Measurements from ENCODE around the gene TTLL11. TPM values are rescaled to one million over a fixed set of nuclear protein-coding genes. Genes with fewer than 3 reads are reported as not detected.
"Not testable (repeated sequence)": the region's sequence is repeated elsewhere in the genome, so short reads cannot be mapped to it uniquely, and the experiment has no call there.

Gene TTLL11
- total RNA-seq, 1 donor from 2014 or later: 0.75 TPM

DNA sequence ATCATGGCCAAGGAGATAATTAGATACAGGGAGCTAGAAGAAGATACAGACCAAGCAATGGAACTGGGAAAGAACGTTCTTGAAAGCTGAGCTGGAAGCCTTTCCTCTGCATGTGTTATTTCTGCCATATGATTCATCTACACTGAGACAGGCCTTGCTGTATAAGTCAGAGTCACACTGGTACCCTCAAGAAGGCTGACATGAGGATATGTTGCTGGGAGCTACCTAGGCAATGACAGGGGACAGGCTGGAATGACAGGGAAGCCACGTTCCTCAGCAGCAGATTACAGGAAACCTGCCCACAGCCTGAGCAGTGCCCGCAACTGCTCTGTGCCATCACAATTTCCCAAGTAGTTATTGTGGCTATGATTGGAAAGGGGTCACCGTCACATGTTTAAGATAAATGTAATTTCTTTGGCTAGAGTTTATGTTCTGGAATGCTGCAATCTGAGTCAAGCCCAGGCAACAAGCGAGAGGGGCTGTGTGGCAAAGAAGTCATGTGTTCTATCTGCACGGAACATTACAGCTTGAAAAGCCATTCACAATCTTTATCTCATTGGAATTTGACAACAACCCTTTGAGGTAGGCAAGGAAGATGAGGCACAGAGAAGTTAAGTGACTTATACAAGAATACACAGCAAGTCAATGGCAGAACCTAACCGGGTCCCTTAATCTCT, 108.2 kb downstream of the TTLL11 start:
- DNase-seq (ENCODE audit: low spot score): no peak
- H3K36me3 Mint-ChIP-seq: no peaks in the 10 kb centered on the region
- H3K79me2 ChIP-seq (ENCODE audit: low read depth): no peaks in the 10 kb centered on the region

DNA sequence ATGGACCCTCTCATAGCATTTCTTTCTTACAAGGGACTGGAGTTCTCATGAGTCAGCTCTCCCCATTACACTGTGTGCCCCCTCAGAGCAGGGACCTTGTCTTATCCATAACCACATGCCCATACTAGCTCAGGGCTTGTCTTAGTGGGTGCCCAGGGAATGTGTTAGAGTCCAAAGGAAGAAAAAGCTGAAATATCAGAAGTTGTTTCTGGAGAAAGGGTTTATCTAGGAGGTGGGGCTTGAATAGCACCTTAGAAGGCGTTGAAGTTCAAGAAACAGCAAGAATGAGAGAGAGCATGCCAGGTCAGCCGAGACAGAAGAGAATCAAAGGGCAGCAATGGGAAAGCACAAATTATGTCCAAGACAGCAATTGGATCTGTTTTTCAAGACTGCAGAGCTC, 109.4 kb downstream of the TTLL11 start:
- H3K27ac ChIP-seq: no peak overlapping the region
- TF ChIP-seq EZH2phosphoT487 (IDR thresholded peaks at IDR 0.05) (no peak), EZH2 (IDR thresholded peaks at IDR 0.05) (no peak)
- TF ChIP-seq, protein P1, sequence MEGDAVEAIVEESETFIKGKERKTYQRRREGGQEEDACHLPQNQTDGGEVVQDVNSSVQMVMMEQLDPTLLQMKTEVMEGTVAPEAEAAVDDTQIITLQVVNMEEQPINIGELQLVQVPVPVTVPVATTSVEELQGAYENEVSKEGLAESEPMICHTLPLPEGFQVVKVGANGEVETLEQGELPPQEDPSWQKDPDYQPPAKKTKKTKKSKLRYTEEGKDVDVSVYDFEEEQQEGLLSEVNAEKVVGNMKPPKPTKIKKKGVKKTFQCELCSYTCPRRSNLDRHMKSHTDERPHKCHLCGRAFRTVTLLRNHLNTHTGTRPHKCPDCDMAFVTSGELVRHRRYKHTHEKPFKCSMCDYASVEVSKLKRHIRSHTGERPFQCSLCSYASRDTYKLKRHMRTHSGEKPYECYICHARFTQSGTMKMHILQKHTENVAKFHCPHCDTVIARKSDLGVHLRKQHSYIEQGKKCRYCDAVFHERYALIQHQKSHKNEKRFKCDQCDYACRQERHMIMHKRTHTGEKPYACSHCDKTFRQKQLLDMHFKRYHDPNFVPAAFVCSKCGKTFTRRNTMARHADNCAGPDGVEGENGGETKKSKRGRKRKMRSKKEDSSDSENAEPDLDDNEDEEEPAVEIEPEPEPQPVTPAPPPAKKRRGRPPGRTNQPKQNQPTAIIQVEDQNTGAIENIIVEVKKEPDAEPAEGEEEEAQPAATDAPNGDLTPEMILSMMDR (IDR thresholded peaks at IDR 0.05): no peak
- H3K27me3 Mint-ChIP-seq (ENCODE audit: insufficient read depth, low read depth): peaks cover 12% of the 10 kb centered on the region
- no peaks in the 10 kb centered on the region for H3K4me1 Mint-ChIP-seq
- H3K4me3 ChIP-seq: no peak overlapping the region
- no peaks in the 10 kb centered on the region for H3K79me2 ChIP-seq (ENCODE audit: low read depth)
- H2AFZ ChIP-seq (replicated peaks): no peak overlapping the region
- no peak for DNase-seq (ENCODE audit: low spot score)
- H4K20me1 ChIP-seq (ENCODE audit: low read depth): no peaks in the 10 kb centered on the region
- no peak overlapping the region for H3K27ac Mint-ChIP-seq
- no peaks in the 10 kb centered on the region for H3K27me3 ChIP-seq
- no peak overlapping the region for H3K4me2 ChIP-seq
- H3K36me3 ChIP-seq: no peaks in the 10 kb centered on the region
- H3K9me3 ChIP-seq (ENCODE audit: low read depth): no peaks in the 10 kb centered on the region
- no peak overlapping the region for H3K4me3 Mint-ChIP-seq
- no peaks in the 10 kb centered on the region for H3K36me3 Mint-ChIP-seq
- peaks cover 9% of the 10 kb centered on the region for H3K9me3 Mint-ChIP-seq
- H3K4me1 ChIP-seq: no peaks in the 10 kb centered on the region
- no peak overlapping the region for H3K9ac ChIP-seq
- H3F3A ChIP-seq (ENCODE audit: low read depth): no peaks in the 10 kb centered on the region

More for the DNA sequence above, 108.2 kb downstream of the TTLL11 start:
- H3K27me3 Mint-ChIP-seq (ENCODE audit: insufficient read depth, low read depth): peaks cover 13% of the 10 kb centered on the region
- H3K27ac Mint-ChIP-seq: no peak overlapping the region
- Histone ChIP-seq H4K20me1 (ENCODE audit: low read depth) (no peaks in the 10 kb centered on the region), H3K4me3 (no peak overlapping the region), H3K27me3 (peaks cover 8% of the 10 kb centered on the region), H3K9me3 (ENCODE audit: low read depth) (no peaks in the 10 kb centered on the region), H3K36me3 (no peaks in the 10 kb centered on the region), H3K4me1 (no peaks in the 10 kb centered on the region), H3K9ac (no peak overlapping the region), H3K4me2 (no peak overlapping the region), H3K27ac (no peak overlapping the region), H2AFZ (replicated peaks) (no peak overlapping the region), H3F3A (ENCODE audit: low read depth) (no peaks in the 10 kb centered on the region)
- no peak overlapping the region for H3K4me3 Mint-ChIP-seq
- TF ChIP-seq EZH2phosphoT487 (IDR thresholded peaks at IDR 0.05): no peak
- TF ChIP-seq, protein P1 (IDR thresholded peaks at IDR 0.05): no peak
- TF ChIP-seq EZH2 (IDR thresholded peaks at IDR 0.05): no peak
- H3K9me3 Mint-ChIP-seq: peaks cover 9% of the 10 kb centered on the region
- H3K4me1 Mint-ChIP-seq: no peaks in the 10 kb centered on the region

- TF ChIP-seq, protein P1 (IDR thresholded peaks at IDR 0.05): no peak
- no peak for TF ChIP-seq EZH2 (IDR thresholded peaks at IDR 0.05)
- no peak for TF ChIP-seq EZH2phosphoT487 (IDR thresholded peaks at IDR 0.05)
- no peak overlapping the region for H3K27ac Mint-ChIP-seq
- no peaks in the 10 kb centered on the region for H3F3A ChIP-seq (ENCODE audit: low read depth)
Observed at GRCh38 chr9:121981118-121981883, 111.8 kb downstream of the TTLL11 start.

GRCh38 chr9:121980665-121981064, 112.4 kb downstream of the TTLL11 start:
- not testable (repeated sequence) for H3K4me3 ChIP-seq; H3K27me3 Mint-ChIP-seq (ENCODE audit: insufficient read depth, low read depth); H3K79me2 ChIP-seq (ENCODE audit: low read depth); H3K4me1 Mint-ChIP-seq; H2AFZ ChIP-seq (replicated peaks); H3K36me3 Mint-ChIP-seq; H3K36me3 ChIP-seq; H3K4me3 Mint-ChIP-seq; H3K27ac Mint-ChIP-seq; H3K9me3 Mint-ChIP-seq; H3K9me3 ChIP-seq (ENCODE audit: low read depth); H3F3A ChIP-seq (ENCODE audit: low read depth); H3K4me2 ChIP-seq; DNase-seq (ENCODE audit: low spot score); H3K9ac ChIP-seq; H3K4me1 ChIP-seq; H4K20me1 ChIP-seq (ENCODE audit: low read depth); H3K27me3 ChIP-seq; H3K27ac ChIP-seq

More at GRCh38 chr9:121981118-121981883, 111.8 kb downstream of the TTLL11 start:
- Histone ChIP-seq H3K4me1 (no peaks in the 10 kb centered on the region), H3K36me3 (no peaks in the 10 kb centered on the region), H2AFZ (replicated peaks) (no peak overlapping the region), H3K9ac (no peak overlapping the region), H3K4me2 (no peak overlapping the region), H3K27ac (no peak overlapping the region), H3K4me3 (no peak overlapping the region), H3K27me3 (no peaks in the 10 kb centered on the region), H3K9me3 (ENCODE audit: low read depth) (no peaks in the 10 kb centered on the region), H3K79me2 (ENCODE audit: low read depth) (no peaks in the 10 kb centered on the region), H4K20me1 (ENCODE audit: low read depth) (no peaks in the 10 kb centered on the region)
- Mint-ChIP-seq H3K27me3 (ENCODE audit: insufficient read depth, low read depth) (peaks cover 4% of the 10 kb centered on the region), H3K36me3 (no peaks in the 10 kb centered on the region), H3K4me3 (no peak overlapping the region), H3K4me1 (no peaks in the 10 kb centered on the region), H3K9me3 (peaks cover 9% of the 10 kb centered on the region)
- DNase-seq (ENCODE audit: low spot score): no peak

All from neural progenitor cell (in vitro differentiated cells).